GM12878 (cell line): ENCODE results near the gene FFAR3. TPM values are rescaled to one million over a fixed set of nuclear protein-coding genes. Genes with fewer than 3 reads are reported as not detected.

Source experiments
- DPF2 ChIP-seq: fragments of 450-650 bp; IDR thresholded peaks from 2 replicates; pipeline ENCODE4 v1.6.1; 2017; ENCODE audit warnings: mild to moderate bottlenecking
- EGR1 ChIP-seq, 2 experiments: IDR thresholded peaks; 1 replicate in 1 of 2; 2 replicates in 1 of 2; pipeline ENCODE4 v1.6.1; 2011 to 2012; ENCODE audit warnings: low read depth in 2 of 2, low read length in 2 of 2, borderline replicate concordance in 1 of 2, mild to moderate bottlenecking in 1 of 2, moderate library complexity in 1 of 2
- ETV6 ChIP-seq, 2 experiments: fragments of 450-650 bp in 1 of 2; IDR thresholded peaks in 1 of 2; conservative IDR thresholded peaks in 1 of 2; 2 replicates each; pipeline ENCODE4 v1.6.1; 2014; ENCODE audit warnings: antibody characterized with exemption in 1 of 2, borderline replicate concordance in 1 of 2, low read depth in 1 of 2, mild to moderate bottlenecking in 1 of 2, moderate library complexity in 1 of 2
- HDGF ChIP-seq: fragments of 450-650 bp; IDR thresholded peaks from 2 replicates; pipeline ENCODE4 v1.6.1; 2016; ENCODE audit warnings: antibody characterized with exemption
- IKZF1 ChIP-seq: fragments of 450-650 bp; conservative IDR thresholded peaks from 2 replicates; pipeline ENCODE4 v1.6.1; 2017; ENCODE audit warnings: antibody characterized with exemption, mild to moderate bottlenecking
- IKZF2 ChIP-seq, 2 experiments: fragments of 450-650 bp; IDR thresholded peaks; 2 replicates each; pipeline ENCODE4 v1.6.1; 2017; ENCODE audit warnings: mild to moderate bottlenecking in 2 of 2, moderate library complexity in 2 of 2
- KLF5 ChIP-seq: fragments of 450-650 bp; IDR thresholded peaks from 2 replicates; pipeline ENCODE4 v1.6.1; 2014; ENCODE audit warnings: mild to moderate bottlenecking; ENCODE audit not compliant: partially characterized antibody
- MTA3 ChIP-seq: IDR thresholded peaks from 2 replicates; pipeline ENCODE4 v1.6.1; 2012; ENCODE audit warnings: low read length, inconsistent platforms, borderline replicate concordance
- NBN ChIP-seq: fragments of 450-650 bp; IDR thresholded peaks from 2 replicates; pipeline ENCODE4 v1.6.1; 2016
- POLR2AphosphoS5 ChIP-seq: IDR thresholded peaks from 2 replicates; pipeline ENCODE4 v1.6.1; 2011; ENCODE audit warnings: mild to moderate bottlenecking, low read length, inconsistent platforms
- POU2F2 ChIP-seq: IDR thresholded peaks from 3 replicates; pipeline ENCODE4 v1.6.1; 2011; ENCODE audit warnings: low read depth, mild to moderate bottlenecking, low read length, borderline replicate concordance
- RAD21 ChIP-seq: IDR thresholded peaks from 2 replicates; pipeline ENCODE4 v1.6.1; 2011; ENCODE audit warnings: mild to moderate bottlenecking, low read depth, low read length, moderate library complexity; ENCODE audit not compliant: insufficient read depth
- RFX5 ChIP-seq: IDR thresholded peaks from 2 replicates; pipeline ENCODE4 v1.6.1; 2011; ENCODE audit warnings: low read depth, low read length, improper control_type of control experiment
- SIX5 ChIP-seq: IDR thresholded peaks from 2 replicates; pipeline ENCODE4 v1.6.1; 2011; ENCODE audit warnings: mild to moderate bottlenecking, low read depth, low read length, moderate library complexity; ENCODE audit not compliant: severe bottlenecking
- TAF1 ChIP-seq: IDR thresholded peaks from 2 replicates; pipeline ENCODE4 v1.6.1; 2011; ENCODE audit warnings: mild to moderate bottlenecking, low read depth, low read length, borderline replicate concordance
- TARDBP ChIP-seq: IDR thresholded peaks from 2 replicates; pipeline ENCODE4 v1.6.1; 2016; ENCODE audit warnings: borderline replicate concordance
- polyA plus RNA-seq, 11 experiments: library from polyadenylated mRNA; depleted of rRNA in 4 of 11; unstranded in 6 of 11; stranded (reverse) in 5 of 11; fragments of >200 nt; fragmentation: Nextera tagmentation in 4 of 11; fragmentation: Illumina TruSeq in 1 of 11; extraction: Ambion mirVana in 4 of 11; extraction: Trizol in 1 of 11; gene quantifications; 1 replicate in 1 of 11; 2 replicates in 10 of 11; pipeline versions ENCODE4 v1.2.1 to v1.2.3, GENCODE V29; 2011 to 2016; ENCODE audit warnings: inconsistent platforms in 2 of 11, missing spikeins in 2 of 11, low read depth in 1 of 11
- total RNA-seq, 4 experiments: library from RNA; depleted of rRNA in 3 of 4; stranded (reverse); fragments of >200 nt in 3 of 4; fragmentation: Illumina TruSeq in 1 of 4; extraction: Trizol in 1 of 4; gene quantifications; 2 replicates each; pipeline versions ENCODE4 v1.2.1 to v1.2.3, GENCODE V29; 2013 to 2021
- TF ChIP-seq, protein P1 (sequence below): fragments of 450-650 bp; IDR thresholded peaks from 2 replicates; pipeline ENCODE4 v1.6.1; 2016; ENCODE audit warnings: mild to moderate bottlenecking
- TF ChIP-seq, protein P2 (sequence below): fragments of 450-650 bp; IDR thresholded peaks from 2 replicates; pipeline ENCODE4 v1.6.1; 2017; ENCODE audit warnings: low read depth, mild to moderate bottlenecking, moderate library complexity
- TF ChIP-seq, protein P3 (sequence below): IDR thresholded peaks from 2 replicates; pipeline ENCODE4 v1.6.1; 2012; ENCODE audit warnings: low read depth, low read length, improper control_type of control experiment
- TF ChIP-seq, protein P4 (sequence below): fragments of 450-650 bp; IDR thresholded peaks from 2 replicates; pipeline ENCODE4 v1.6.1; 2017; ENCODE audit warnings: mild to moderate bottlenecking, moderate library complexity

The FFAR3 gene
- total and polyA plus RNA-seq, 10 of the 15 experiments (the other 5 are each of a cell fraction or from before 2014, with no cell fraction given), result 0.15 to 0.18 TPM; not detected in 8

DNA sequence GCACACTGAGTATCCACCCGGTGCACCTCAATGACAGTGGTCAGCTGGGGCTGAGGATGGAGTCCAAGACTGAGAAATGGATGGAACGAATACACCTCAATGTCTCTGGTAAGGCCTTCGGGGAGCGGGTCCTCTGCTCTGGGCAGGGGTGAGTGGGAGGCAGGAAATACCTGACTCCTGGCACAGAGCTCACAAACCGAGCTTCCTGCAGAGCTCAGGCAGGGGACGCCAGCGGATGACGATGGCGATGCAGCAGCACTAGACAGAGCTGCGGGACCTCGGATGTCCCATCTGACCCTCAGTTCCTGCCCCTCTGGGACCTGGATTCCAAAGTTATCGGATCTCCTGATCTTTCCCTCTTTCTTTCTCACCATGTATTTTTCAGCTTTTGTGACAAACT lies 25.4 kb upstream of the FFAR3 start (continued):
- TF ChIP-seq ETV6 (conservative IDR thresholded peaks at IDR 0.05 in 1 of 2, IDR thresholded peaks at IDR 0.05 in 1 of 2; ENCODE audit: borderline replicate concordance in 1 of 2, low read depth in 1 of 2) (0 out of 4 replicates have a peak, but pooled peaks of 1 of the 2 experiments have one; percentile 8), RAD21 (peak; percentile 17; the same call in 1 of the 2 replicates), POLR2AphosphoS5 (peak; percentile 88), MTA3 (0 out of 2 replicates have a peak, but pooled peaks have one; percentile 47), POU2F2 (0 out of 3 replicates have a peak, but pooled peaks have one; percentile 7), EGR1 (IDR thresholded peaks at IDR 0.05; ENCODE audit: borderline replicate concordance in 1 of 2, low read depth in 2 of 2, low read length in 2 of 2) (peak in 1 of 2 experiments; percentile 59; a peak in 1 of 3 replicates), DPF2 (peak; percentile 29; the same call in 1 of the 2 replicates), RFX5 (no peak), HDGF (peak; percentile 83), IKZF2 (IDR thresholded peaks at IDR 0.05) (peak in 1 of 2 experiments; percentile 40; a peak in 1 of 4 replicates), TARDBP (no peak), KLF5 (peak; percentile 36), TAF1 (0 out of 2 replicates have a peak, but pooled peaks have one; percentile 42), SIX5 (no peak), NBN (0 out of 2 replicates have a peak, but pooled peaks have one; percentile 33), IKZF1 (peak; percentile 44)
- TF ChIP-seq, protein P1, sequence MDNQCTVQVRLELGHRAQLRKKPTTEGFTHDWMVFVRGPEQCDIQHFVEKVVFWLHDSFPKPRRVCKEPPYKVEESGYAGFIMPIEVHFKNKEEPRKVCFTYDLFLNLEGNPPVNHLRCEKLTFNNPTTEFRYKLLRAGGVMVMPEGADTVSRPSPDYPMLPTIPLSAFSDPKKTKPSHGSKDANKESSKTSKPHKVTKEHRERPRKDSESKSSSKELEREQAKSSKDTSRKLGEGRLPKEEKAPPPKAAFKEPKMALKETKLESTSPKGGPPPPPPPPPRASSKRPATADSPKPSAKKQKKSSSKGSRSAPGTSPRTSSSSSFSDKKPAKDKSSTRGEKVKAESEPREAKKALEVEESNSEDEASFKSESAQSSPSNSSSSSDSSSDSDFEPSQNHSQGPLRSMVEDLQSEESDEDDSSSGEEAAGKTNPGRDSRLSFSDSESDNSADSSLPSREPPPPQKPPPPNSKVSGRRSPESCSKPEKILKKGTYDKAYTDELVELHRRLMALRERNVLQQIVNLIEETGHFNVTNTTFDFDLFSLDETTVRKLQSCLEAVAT, result 0 out of 2 replicates have a peak, but pooled peaks have one; percentile 62
- TF ChIP-seq, protein P2, sequence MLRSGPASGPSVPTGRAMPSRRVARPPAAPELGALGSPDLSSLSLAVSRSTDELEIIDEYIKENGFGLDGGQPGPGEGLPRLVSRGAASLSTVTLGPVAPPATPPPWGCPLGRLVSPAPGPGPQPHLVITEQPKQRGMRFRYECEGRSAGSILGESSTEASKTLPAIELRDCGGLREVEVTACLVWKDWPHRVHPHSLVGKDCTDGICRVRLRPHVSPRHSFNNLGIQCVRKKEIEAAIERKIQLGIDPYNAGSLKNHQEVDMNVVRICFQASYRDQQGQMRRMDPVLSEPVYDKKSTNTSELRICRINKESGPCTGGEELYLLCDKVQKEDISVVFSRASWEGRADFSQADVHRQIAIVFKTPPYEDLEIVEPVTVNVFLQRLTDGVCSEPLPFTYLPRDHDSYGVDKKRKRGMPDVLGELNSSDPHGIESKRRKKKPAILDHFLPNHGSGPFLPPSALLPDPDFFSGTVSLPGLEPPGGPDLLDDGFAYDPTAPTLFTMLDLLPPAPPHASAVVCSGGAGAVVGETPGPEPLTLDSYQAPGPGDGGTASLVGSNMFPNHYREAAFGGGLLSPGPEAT, result 0 out of 2 replicates have a peak, but pooled peaks have one; percentile 17
- TF ChIP-seq, protein P3, sequence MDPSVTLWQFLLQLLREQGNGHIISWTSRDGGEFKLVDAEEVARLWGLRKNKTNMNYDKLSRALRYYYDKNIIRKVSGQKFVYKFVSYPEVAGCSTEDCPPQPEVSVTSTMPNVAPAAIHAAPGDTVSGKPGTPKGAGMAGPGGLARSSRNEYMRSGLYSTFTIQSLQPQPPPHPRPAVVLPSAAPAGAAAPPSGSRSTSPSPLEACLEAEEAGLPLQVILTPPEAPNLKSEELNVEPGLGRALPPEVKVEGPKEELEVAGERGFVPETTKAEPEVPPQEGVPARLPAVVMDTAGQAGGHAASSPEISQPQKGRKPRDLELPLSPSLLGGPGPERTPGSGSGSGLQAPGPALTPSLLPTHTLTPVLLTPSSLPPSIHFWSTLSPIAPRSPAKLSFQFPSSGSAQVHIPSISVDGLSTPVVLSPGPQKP, result no peak
- TF ChIP-seq, protein P4, sequence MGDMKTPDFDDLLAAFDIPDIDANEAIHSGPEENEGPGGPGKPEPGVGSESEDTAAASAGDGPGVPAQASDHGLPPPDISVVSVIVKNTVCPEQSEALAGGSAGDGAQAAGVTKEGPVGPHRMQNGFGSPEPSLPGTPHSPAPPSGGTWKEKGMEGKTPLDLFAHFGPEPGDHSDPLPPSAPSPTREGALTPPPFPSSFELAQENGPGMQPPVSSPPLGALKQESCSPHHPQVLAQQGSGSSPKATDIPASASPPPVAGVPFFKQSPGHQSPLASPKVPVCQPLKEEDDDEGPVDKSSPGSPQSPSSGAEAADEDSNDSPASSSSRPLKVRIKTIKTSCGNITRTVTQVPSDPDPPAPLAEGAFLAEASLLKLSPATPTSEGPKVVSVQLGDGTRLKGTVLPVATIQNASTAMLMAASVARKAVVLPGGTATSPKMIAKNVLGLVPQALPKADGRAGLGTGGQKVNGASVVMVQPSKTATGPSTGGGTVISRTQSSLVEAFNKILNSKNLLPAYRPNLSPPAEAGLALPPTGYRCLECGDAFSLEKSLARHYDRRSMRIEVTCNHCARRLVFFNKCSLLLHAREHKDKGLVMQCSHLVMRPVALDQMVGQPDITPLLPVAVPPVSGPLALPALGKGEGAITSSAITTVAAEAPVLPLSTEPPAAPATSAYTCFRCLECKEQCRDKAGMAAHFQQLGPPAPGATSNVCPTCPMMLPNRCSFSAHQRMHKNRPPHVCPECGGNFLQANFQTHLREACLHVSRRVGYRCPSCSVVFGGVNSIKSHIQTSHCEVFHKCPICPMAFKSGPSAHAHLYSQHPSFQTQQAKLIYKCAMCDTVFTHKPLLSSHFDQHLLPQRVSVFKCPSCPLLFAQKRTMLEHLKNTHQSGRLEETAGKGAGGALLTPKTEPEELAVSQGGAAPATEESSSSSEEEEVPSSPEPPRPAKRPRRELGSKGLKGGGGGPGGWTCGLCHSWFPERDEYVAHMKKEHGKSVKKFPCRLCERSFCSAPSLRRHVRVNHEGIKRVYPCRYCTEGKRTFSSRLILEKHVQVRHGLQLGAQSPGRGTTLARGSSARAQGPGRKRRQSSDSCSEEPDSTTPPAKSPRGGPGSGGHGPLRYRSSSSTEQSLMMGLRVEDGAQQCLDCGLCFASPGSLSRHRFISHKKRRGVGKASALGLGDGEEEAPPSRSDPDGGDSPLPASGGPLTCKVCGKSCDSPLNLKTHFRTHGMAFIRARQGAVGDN, result peak; percentile 44
- TF ChIP-seq, all 136 proteins: peak for 26
